Measurements from ENCODE around the gene PSD4.
A peak's percentile ranks its signal among the peaks of the same experiment; 100 is the strongest.

The PSD4 gene

DNA sequence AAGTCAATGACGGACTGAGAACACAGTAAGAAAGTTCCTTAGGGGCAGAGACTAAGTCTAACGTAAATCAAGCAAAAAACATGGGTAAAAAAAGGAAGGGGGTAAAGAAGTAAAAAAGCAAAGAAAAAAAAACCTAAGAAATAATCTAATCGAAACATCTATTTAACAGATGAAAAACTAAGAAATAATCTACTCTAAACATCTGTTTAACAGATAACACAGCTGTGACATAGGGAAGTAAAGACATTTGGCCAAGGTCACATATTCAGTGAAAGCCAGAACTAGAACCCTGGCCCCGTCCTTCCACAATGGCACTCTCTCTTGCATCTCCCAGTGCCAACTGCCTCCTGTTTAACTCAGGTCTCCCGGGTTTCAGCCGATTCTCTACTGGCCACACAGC, 48.1 kb downstream of the PSD4 start:
- no peak for DNase-seq (ENCODE audit: low read depth in 2 of 2)

DNA sequence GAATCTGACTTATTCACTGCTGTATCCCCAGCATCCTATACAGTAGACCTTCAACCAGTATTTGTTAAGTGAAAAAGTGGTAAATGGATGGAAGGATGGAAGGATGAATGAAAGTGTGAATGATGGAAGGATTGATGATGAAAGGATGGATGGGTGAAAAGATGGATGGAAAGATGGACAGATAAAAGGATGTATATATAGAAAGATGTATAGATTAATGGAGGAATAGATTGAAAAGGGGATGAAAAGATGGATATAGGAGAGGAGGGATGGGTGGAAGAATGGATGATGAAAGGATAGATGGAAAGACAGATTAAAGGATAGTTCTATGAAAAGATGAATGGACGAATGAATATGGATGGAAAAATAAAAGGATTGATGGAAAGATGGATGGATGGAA, 50.0 kb downstream of the PSD4 start:
- DNase-seq (ENCODE audit: low read depth in 2 of 2) = no peak

DNA sequence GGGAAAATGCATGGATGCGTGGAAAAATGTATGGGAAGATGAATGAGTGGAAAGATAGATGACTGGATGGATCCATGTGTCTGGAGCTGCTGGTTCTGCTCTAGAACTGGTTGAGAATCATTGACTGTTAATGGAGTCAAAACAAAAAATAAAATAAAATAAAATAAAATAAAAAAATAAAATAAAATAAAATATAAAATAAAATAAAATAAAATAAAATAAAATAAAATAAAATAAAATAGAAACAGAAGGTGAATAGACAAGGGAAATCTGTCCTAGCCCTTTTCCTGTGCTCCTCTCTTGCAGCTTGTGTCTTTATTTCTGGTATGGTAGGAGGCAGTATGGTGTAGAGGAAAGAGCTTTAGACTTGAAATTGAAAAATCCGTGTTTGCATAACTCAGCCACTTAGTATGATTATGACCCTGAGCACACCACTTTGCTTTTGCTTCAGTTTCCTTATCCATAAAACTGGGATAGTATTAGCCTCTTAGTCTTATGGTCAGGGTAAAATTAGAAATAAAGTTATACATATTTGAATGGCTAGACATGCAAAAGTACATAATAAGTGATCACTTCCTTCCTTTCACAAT, 51.0 kb downstream of the PSD4 start:
- no peak for DNase-seq (ENCODE audit: low read depth in 2 of 2)

DNA sequence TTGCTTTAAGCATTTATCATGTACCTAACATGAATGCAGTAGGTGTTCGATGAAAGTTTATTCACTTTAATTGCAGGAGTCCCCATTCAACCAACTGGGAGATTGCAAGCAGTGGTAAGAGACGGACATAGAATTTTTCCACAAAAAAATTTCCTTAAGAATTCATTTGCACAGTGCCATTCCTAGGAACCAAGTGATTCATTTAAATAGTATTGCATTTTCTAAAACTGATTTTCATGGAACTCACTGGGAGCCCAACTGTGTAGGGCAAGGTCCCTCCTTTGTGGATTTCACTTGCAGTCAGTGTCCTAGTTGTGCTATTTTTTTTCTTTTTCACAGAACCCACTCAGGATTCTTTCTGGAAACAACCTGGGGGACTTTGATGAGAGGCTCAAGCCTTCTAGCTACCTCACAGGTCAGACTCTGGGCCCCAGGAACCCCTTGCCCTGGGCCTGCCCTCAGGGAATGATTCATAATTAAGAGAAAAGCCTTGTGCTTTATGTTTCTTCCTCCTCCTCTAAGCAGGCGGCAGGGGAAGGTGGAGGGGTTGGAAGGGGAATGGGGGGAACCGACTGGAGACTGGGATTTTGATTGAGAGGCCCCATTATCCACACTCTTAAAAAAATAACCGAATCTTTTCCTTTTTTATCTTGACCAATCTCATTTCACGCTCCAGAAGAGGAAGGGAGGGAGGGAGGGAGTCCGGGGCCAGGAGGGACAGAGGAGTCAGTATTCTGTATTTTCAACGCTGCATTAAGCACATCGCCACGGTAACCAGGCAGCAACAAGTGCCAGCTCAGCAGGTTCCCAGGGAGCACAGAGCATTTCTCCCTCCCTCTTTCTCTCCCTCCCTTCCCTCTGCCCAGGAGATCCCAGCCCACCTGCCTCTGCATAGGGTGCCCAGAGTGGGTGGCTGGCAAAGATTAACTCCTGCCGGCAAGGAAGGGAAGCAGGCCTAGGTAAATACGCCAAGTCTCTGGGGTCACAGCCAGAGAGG, 51.8 kb downstream of the PSD4 start:
- no peak for DNase-seq (ENCODE audit: low read depth in 2 of 2)

DNA sequence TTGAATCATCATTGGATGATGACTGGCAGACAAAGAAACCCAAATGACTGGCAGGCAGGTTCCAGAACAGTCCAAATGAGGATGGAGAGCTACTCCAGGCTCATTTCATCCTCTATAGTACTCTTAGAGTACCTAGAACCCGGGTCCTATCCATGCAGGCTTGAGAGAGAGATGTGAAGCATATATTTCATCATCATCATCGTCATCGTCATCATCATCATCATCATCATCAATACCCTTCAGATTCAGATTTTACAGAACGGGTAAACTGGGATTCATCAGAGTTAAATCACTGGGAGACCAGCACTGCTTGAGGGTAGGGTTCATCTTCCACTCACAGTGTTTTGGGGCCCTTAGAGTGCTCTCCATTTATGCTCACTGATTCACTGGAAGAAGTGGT, 52.7 kb downstream of the PSD4 start:
- no peak for DNase-seq (ENCODE audit: low read depth in 2 of 2)

DNA sequence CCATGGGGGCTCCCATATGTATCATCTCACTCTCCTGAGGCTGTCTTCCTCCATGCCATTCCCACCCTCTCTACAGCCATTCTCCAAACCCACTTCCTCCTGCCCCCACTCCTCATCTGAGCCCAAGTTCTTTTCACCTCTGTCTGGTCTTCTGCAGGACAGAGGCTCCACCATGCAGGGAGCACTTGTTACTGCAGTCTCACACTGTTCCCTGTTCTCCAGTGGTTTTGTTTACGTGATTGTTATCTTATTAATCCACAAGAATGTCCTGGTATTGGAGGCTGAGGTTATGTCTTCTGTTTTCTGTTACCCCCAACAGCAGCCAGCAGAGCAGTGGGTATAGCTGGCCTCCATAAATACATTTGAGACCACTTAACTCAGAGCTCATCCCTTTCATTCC, 53.5 kb downstream of the PSD4 start:
- DNase-seq (ENCODE audit: low read depth in 2 of 2) = no peak

DNA sequence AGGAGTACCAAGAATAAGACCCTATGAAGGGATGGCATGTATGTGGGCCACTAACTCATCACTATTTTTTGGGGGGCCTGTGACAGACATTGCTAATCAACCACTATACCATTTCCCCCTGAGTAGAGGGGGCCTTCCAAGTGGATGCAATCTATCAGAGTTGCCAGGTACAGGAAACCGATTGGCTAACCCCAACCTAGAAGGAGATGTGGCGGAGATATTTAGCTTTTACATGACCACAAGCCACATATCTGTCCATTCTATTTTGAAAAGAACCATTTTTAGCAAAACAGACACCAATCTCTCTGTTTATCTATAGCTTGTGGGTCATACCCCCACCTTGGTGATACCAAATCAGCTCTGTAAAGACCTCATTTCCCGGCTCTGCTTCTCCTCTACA, 53.9 kb downstream of the PSD4 start:
- no peak for DNase-seq (ENCODE audit: low read depth in 2 of 2)

DNA sequence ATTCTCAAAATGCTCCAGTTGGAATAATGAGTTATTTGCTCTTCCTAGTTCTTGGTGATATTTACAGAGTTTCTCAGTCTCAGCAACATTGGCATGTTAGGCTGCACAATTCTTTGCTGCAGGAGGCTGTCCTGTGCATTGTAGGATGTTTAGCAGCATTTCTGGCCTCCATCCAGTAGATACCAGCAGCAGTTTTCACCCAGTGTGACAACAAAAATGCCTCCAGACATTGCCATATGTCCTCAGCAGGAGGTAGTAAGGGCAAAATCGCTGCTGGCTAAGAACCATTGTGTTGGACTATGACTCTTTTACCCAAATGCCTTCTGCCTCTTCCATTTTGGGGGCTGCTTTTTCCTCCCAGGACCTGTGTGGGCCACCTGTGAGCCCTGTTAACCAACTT, 54.6 kb downstream of the PSD4 start:
- DNase-seq (ENCODE audit: low read depth in 2 of 2) = no peak

DNA sequence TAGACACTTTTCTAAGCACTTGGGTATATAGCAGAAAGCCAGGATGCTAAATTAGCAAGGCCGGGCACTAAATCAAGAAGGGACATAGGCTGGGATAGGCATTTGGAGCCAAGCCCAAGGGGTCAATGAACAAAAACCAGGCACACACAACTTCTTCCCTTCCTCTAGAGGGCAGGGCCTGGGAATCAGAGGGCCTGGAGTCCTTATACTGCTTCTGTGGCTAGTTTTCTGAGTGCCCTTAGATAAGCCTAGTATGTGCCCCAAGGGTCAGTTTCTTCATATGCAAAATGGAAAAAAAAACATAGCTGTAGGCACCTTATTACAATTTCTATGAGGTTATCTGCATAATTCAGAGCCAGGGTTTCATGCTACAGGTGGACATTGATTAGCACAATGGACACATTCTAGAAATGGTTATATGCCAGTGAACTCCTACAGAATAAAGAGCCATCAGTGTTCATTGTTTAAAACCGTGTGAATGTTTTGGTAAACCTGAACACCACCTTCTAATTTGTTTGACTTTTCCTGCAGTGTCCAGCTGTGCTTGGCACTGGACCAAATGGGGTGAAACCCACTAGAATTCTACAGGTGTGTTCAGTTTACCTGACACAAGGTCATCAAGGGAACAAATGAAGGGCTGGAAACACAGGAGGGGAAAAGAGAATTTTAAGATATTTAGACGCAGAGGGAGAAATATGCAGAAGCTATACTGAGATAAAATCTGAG, 55.4 kb downstream of the PSD4 start:
- DNase-seq (ENCODE audit: low read depth in 2 of 2) = no peak

DNA sequence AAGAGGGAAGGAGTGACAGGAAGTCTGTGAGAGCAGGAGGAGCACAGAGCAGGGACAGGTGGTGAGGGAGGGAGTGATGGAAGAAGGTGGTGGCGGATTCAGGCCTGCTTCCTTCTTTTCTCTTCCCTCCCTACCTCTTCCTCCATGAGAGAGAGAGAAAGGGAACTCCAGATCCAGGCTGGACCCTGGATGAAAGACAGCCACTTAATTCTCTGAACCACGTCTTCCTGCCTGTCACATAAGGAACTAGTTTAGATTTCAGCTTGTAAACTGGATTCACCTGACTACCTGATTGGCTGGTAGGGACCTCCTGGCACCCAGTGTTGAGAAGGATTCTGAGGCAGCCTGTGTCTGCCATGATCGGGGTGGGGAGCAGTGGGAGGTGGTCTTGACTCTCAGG, 56.0 kb downstream of the PSD4 start:
- DNase-seq (ENCODE audit: low read depth in 2 of 2) = no peak

DNA sequence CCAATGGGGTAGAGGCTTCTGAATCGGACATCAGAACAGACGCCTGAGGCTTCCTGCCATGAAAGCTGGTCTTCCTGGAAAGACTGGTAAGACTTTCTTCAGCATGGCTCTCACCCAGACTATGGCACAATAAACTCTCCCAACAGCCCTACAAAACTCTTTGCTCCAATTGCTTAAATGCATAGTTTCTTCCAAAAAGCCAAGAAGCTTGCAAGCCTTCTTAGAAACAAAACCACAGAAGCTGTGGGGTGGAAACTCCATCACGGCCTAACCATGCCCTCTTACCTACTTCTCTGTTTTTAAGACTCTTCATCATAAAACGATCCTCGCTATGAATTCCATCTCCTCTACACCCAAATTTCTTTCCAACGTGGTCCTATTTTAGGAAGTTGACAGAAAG, 56.8 kb downstream of the PSD4 start:
- DNase-seq (ENCODE audit: low read depth in 2 of 2) = no peak

DNA sequence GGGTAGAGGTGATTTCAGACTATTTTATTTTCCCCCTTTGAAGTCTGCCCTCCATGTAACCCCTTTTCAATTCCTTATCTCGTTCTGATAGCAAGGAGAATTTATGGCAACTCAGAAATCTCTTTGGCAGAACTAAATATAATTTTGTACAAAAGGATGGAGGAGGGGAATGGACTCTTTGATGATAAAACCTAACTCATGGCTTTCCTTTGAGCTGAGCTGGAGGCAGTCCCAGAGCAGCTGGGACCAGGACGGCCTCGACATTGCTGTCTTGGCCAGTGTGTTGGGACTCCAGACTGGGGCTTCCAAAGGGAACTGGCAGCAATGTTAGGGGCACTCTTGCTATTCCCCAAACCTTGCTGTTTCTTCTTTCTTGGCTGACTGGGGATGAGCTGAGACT, 57.3 kb downstream of the PSD4 start:
- DNase-seq (ENCODE audit: low read depth in 2 of 2) = no peak

DNA sequence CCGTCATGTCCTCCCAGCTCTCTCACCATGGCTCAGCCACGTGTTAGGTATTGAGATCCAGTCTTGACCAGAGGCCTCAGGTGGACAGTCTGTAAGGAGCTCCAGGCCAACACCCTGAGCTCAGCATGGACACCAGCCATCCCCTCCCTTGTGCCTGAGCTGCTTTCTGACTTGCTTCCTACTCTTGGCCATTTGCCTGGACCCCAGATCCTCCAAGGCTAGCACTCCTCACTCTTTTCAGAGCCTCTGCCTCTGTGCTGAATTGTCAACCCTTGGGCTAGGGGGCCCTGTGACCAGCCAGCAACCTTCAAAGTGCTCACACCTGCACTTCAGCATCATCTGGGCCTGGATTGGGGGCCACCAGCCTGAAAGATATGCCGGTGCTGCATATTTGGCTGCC, 58.4 kb downstream of the PSD4 start:
- no peak for DNase-seq (ENCODE audit: low read depth in 2 of 2)

DNA sequence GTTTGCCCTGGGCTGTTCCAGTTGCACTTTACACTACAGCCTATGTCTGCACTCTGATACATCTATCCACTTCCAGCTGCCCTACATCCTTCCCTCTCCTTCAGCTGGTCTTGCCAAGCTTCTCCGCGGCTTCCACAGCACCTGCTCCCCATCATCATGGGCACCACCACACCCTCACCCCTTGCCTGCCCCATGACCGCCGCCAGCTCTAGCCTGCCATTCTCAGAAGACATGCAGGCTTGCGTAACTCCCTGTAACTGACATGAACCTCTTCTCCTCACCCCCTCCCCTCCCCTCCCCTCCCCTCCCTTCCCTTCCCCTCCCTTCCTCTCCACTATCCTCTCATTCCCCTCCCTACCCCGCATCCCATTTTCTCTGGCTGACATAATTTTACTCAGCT, 59.0 kb downstream of the PSD4 start:
- no peak for DNase-seq (ENCODE audit: low read depth in 2 of 2)

DNA sequence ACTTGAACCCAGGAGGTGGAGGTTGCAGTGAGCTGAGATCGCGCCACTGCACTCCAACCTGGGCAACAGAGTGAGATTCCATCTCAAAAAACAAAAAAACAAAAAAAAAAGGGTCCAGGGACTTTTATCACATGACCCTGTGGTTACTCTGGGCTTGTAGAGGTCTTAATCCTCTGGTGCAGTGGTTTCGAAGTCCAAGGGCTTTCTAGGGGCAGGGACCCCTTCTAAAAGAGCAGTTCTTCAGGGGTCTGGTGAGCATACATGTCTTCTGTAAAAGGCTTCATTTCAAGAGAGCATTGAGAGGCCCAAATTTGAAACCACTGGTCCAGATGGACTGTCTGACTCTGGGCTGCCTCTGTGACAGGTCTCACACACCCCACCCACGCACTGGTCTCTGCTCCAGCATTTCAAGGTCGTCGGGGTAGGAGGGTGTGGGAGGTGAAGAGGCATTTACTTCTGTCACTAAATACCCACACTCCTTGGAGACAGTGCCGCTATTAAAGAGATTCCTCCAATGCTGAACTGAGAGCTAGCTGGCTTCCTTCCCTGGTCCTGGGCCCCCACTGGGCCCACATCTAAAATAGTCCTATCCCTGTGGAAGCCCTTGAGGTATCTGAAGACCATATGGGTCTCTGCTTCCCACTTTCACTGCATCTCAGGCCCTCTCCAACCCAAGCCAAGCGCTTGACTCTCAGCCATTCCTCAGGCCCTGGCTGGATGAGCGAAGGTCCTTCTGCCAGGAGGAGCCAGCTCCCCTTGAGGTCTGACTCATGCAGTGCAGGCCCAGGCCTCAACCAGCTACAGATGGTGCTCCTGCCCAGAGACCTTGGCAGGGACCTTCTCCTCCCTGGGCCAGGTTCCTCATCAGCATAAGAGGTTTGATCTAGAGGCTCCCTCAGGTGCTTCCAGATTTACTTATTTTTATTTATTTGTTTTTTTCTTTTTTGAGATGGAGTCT, 60.1 kb downstream of the PSD4 start:
- no peak for DNase-seq (ENCODE audit: low read depth in 2 of 2)

DNA sequence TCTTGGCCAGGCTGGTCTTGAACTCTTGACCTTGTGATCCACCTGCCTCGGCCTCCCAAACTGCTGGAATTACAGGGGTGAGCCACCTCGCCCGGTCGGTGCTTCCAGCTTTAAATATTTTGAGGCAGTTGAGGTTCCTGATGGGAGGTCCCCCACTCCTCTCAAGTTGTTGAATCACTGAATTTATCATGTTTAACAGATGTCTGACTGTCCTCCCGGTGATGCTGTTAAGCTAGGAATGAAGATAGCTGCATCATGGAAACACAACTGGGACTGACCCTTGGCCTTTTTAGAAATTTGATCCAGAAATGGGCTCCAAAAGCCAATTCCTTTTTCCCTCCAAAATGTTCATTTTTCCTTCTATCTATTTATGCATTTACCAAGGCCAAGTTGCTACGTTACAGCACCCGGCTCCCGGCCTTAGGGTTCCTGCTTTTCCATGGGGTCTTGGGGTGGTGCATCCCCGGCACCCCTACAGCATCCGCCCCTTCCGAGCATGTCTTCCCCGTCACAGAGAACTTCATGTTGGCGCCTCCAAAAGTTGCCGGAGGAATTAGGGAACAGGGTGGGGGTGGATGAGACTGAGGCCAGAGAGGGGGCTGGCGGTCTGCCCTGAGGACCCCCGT, 61.1 kb downstream of the PSD4 start:
- no peak for DNase-seq (ENCODE audit: low read depth in 2 of 2)

DNA sequence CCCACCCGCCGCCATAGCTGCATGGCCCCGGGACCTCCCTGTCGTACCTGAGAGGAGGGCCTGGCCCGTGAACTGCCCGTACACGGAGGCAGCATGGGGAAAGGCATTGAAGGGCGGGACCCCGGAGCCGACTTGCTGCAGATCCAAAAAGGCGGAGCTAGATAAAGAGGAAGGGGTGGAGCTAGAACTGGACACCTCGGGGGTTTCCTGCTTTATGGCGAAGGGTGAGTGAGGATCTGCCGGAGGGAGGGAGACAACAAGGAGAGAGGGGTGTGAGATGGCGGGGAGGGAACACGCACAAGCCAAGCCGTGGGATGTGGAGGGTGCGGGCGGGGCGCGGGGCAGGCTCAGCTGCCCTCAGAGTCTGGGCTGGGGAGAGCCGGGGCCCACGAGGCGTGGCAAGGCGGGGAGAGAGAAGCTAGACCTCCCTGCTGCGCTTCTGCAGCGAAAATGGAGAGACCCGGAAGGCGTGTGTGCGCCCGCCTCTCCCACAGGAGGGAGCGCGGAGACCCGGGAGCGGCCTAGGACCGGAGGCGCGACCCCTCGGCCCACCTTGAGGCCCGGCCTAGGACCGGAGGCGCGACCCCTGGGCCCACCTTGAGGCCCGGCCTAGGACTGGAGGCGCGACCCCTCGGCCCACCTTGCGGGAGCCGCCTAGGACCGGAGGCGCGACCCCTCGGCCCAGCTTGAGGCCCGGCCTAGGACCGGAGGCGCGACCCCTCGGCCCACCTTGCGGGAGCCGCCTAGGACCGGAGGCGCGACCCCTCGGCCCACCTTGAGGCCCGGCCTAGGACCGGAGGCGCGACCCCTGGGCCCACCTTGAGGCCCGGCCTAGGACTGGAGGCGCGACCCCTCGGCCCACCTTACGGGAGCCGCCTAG, 61.8 kb downstream of the PSD4 start:
- peak; percentile 15 to 36 for DNase-seq (ENCODE audit: low read depth in 2 of 2)

DNA sequence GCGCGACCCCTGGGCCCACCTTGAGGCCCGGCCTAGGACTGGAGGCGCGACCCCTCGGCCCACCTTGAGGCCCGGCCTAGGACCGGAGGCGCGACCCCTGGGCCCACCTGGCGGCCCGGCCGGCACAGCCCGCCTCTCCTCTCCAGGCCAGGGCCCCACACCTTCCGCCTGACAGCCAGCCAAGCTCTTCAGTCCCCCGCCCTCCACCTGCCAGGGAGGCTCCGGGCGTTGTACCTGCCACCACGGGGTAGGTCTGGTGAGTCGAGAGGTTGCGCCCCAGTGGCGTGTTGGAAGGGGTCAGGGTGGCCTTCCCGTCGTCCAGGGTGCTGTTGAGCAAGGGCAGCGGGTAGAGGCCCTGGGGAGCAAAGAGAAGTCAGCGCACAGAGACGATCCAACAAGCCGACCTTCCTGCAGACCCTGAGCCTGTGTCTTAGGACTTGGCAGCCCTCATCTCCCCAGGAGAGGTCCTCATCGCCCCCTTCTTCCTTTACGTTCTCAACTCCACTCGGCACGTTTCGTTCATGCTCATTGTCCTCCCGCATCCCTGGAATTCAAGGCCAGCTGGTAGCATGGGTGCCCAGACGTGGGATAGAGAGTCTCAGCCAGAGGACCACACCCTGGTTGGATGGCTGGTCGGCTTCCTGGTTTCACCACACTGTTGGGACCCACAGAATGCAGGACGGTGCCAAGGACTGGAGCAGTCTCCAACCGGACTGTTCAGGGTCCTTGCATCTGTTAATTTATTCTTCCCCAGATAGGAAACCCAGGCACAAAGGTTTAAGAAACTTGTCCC, 62.8 kb downstream of the PSD4 start:
- no peak for DNase-seq (ENCODE audit: low read depth in 2 of 2)

DNA sequence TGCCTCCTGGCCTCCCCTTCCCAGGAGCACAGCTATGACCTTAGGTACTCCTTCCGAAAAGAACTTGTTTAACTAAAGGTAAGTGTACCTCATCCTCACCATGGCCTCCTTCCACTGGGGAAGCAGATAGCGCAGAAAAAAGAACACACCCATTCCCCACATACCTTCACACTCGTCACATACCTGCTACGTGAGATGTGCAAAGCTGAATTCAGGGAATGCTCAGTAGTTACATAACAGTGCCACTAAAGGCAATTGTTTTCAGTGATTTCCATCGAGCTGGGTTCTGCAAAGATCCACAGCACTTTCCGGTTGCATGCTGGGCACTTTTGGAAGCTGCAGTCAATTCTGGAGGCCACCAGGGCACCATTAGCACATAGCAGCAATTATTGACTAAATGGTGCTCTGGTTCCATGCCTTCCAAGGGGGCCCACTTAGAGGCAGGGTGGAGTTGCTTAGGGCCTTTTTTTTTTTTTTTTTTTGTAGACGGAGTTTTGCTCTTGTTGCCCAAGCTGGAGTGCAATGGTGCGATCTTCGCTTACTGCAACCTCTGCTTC, 63.9 kb downstream of the PSD4 start:
- no peak for DNase-seq (ENCODE audit: low read depth in 2 of 2)
